ENCODE results near the gene KCNH1.

DNA sequence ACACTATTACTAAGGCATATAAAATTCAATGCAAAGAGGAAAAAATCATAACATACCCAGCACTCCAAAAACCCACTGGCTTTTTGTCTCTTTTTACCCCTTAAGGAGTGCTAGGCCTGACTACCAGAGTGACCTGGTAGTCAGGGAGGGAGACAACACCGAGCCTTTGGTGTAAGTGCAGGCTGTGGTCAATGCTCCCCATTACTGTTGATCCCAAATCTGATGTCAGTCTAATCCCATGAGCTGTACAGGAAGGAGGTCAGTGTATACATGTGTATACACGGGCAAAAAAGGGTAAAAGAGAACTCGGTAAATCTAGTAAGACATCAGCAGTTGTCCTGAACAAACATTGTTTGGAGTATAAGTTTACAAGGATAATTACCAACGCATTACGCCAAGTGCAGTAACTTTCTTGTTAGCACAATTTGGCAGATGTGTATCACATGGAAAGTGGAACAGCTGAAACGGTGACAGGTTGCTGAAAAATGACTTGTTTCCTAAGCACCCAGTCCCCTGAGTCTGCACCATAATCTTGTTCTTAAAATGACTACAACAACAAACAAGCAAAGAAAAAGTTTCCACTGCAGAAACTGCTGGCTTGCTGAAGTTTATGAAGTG is 217.9 kb downstream of the KCNH1 start:
- TF ChIP-seq EZH2 (IDR thresholded peaks at IDR 0.05; ENCODE audit: insufficient read depth, poor library complexity, severe bottlenecking): no peak
- TF ChIP-seq EZH2phosphoT487 (IDR thresholded peaks at IDR 0.05; ENCODE audit: insufficient read depth, low read depth): no peak

Measured in GM23248 (cell line).